NCI-H2107 treated with DMSO at 0.1 percent for 48 hours (cell line): Measurements from ENCODE around the gene PCDHGA1.
"Not testable (repeated sequence)": the region's sequence is repeated elsewhere in the genome, so short reads cannot be mapped to it uniquely, and the experiment has no call there.

ENCODE experiments used
- DNase-seq: peaks from one replicate; lab custom pipeline; 2025; ENCODE audit not compliant: unreplicated experiment; lab: John Stamatoyannopoulos, UW

The PCDHGA1 gene

GRCh38 chr5:141409598-141410306, 79.4 kb downstream of the PCDHGA1 start:
- DNase-seq = no peak

GRCh38 chr5:141411575-141411974, 81.3 kb downstream of the PCDHGA1 start:
- no peak for DNase-seq

GRCh38 chr5:141412854-141413539, 82.7 kb downstream of the PCDHGA1 start, which contains the start of gene PCDHGA10:
Gene PCDHGA10, plus strand, starts transcription at chr5:141412987. Its CDS starts 189 bp downstream, at chr5:141413176.
- no peak for DNase-seq

GRCh38 chr5:141413540-141414069, 83.3 kb downstream of the PCDHGA1 start:
- DNase-seq = no peak

- DNase-seq = not testable (repeated sequence)
These were observed 84.4 kb downstream of the PCDHGA1 start for GRCh38 chr5:141414548-141415274.

- DNase-seq = not testable (repeated sequence)
These were observed 84.9 kb downstream of the PCDHGA1 start for GRCh38 chr5:141415275-141415618.

- DNase-seq = peak; percentile 68
These were observed 87.3 kb downstream of the PCDHGA1 start, which contains the start of gene PCDHGB7 for GRCh38 chr5:141417494-141418172. Gene PCDHGB7, plus strand, starts transcription at chr5:141417677. Its CDS starts 183 bp downstream, at chr5:141417860.

- DNase-seq = no peak
These were observed 89.0 kb downstream of the PCDHGA1 start for GRCh38 chr5:141419074-141419880.

- no peak for DNase-seq
These were observed 90.7 kb downstream of the PCDHGA1 start, which contains the start of gene PCDHGA11 for GRCh38 chr5:141420855-141421488. Gene PCDHGA11, plus strand, starts transcription at chr5:141421051. Its CDS starts 177 bp downstream, at chr5:141421228.

GRCh38 chr5:141421489-141421855, 91.2 kb downstream of the PCDHGA1 start:
- no peak for DNase-seq

- DNase-seq = no peak
These were observed 92.5 kb downstream of the PCDHGA1 start for GRCh38 chr5:141422742-141423291.

GRCh38 chr5:141427783-141428426, 97.6 kb downstream of the PCDHGA1 start:
- no peak for DNase-seq

- DNase-seq = no peak
These were observed 100.2 kb downstream of the PCDHGA1 start, which contains the start of gene PCDHGA12 for GRCh38 chr5:141430332-141431113. Gene PCDHGA12, plus strand, starts transcription at chr5:141430507. Its CDS starts 253 bp downstream, at chr5:141430760.

- DNase-seq = no peak
These were observed 101.0 kb downstream of the PCDHGA1 start for GRCh38 chr5:141431286-141431685.

- not testable (repeated sequence) for DNase-seq
These were observed 102.0 kb downstream of the PCDHGA1 start for GRCh38 chr5:141432308-141432707.

GRCh38 chr5:141432726-141433125, 102.4 kb downstream of the PCDHGA1 start:
- not testable (repeated sequence) for DNase-seq

- no peak for DNase-seq
These were observed 103.7 kb downstream of the PCDHGA1 start for GRCh38 chr5:141434006-141434405.

GRCh38 chr5:141437221-141437620, 106.9 kb downstream of the PCDHGA1 start:
- no peak for DNase-seq
